NCI-H146 treated with DMSO at 0.1 percent for 48 hours (cell line): ENCODE results near the gene MC1R.
"Not testable (repeated sequence)": the region's sequence is repeated elsewhere in the genome, so short reads cannot be mapped to it uniquely, and the experiment has no call there.

ENCODE experiments used
- DNase-seq: peaks from one replicate; lab custom pipeline; 2025; ENCODE audit not compliant: unreplicated experiment; lab: John Stamatoyannopoulos, UW

Gene MC1R

GRCh38 chr16:89918453-89919347, at the start of gene MC1R:
Gene MC1R (plus strand): TSS chr16:89918862. CDS start chr16:89919259, 397 bp downstream.
- DNase-seq = peak; percentile 15

- DNase-seq = no peak
These were observed 48.8 kb upstream of the MC1R start for GRCh38 chr16:89869911-89870310.

- no peak for DNase-seq
These were observed 48.2 kb upstream of the MC1R start for GRCh38 chr16:89870440-89870839.

- no peak for DNase-seq
These were observed 46.8 kb upstream of the MC1R start for GRCh38 chr16:89871895-89872294.

GRCh38 chr16:89873109-89873971, 45.3 kb upstream of the MC1R start, which contains the start of gene TCF25:
Gene TCF25 (plus strand): TSS chr16:89873592. CDS start chr16:89873668, 76 bp downstream.
- DNase-seq = peak; percentile 48

GRCh38 chr16:89873972-89874689, 44.5 kb upstream of the MC1R start:
- peak; percentile 51 for DNase-seq

GRCh38 chr16:89879123-89879522, 39.5 kb upstream of the MC1R start:
- DNase-seq = not testable (repeated sequence)

GRCh38 chr16:89880477-89881367, 37.9 kb upstream of the MC1R start:
- DNase-seq = no peak

GRCh38 chr16:89881368-89881730, 37.3 kb upstream of the MC1R start:
- DNase-seq = no peak

- DNase-seq = no peak
These were observed 35.2 kb upstream of the MC1R start for GRCh38 chr16:89883346-89884040.

- no peak for DNase-seq
These were observed 34.6 kb upstream of the MC1R start for GRCh38 chr16:89884041-89884421.

GRCh38 chr16:89887243-89887642, 31.4 kb upstream of the MC1R start:
- DNase-seq = no peak

GRCh38 chr16:89890200-89890599, 28.5 kb upstream of the MC1R start:
- DNase-seq = no peak

GRCh38 chr16:89890886-89891657, 27.6 kb upstream of the MC1R start:
- no peak for DNase-seq

GRCh38 chr16:89892055-89892630, 26.5 kb upstream of the MC1R start:
- DNase-seq = no peak

GRCh38 chr16:89892635-89893034, 26.0 kb upstream of the MC1R start:
- DNase-seq = no peak

GRCh38 chr16:89893642-89894548, 24.8 kb upstream of the MC1R start:
- no peak for DNase-seq
